Activated CD4-positive, CD25-positive, alpha-beta regulatory T cell treated with anti-CD3 and anti-CD28 coated beads, Interleukin-2, amount 50 U/mL, for 72 hours (primary cell): Measurements from ENCODE around the gene CPEB4.

Experiments used
- DNase-seq: peaks from one replicate; pipeline ENCODE4 v3.0.0; 2021

The CPEB4 gene

DNA sequence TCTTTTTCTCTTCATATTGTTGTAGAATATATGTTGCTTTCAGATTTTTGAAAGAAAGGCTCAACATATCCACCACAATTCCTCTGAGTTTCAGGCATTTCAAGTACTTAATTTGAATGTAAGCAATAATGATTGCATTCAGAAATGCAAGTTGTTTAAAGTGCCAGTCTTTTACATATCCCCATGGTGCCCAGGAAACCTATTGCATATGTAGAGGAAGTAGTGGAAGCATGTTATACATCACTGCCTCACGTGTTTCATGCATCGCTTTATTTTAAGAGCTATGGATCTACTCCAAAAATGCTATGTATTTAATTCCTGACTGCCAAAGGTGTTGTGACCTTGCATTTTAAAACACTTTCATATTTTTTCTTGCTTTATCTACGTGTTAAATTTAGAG is 28.1 kb downstream of the CPEB4 start:
- DNase-seq = no peak

- no peak for DNase-seq
These were observed 29.9 kb downstream of the CPEB4 start for GRCh38 chr5:173917788-173918786.

DNA sequence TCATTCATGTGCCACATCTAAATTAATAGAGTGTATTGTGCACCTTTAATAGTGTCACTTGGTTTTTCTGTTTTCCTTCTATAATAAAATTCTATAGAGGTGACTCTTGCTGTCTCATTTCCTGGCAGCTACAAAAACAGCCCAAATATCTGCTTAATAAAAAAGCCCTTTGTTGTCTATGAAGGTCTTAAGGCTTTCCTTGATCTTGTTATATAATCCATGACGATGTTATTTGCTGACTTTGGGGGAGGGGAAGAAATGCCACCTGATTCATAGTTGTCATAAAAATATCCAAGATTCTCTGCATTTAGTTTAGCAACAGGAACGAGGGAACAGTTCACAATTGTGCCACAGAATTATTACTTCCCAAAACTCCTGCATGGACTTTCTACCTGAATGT is 31.3 kb downstream of the CPEB4 start:
- no peak for DNase-seq

GRCh38 chr5:173920024-173920753 is 32.0 kb downstream of the CPEB4 start:
- DNase-seq = no peak

- no peak for DNase-seq
These were observed 32.9 kb downstream of the CPEB4 start for GRCh38 chr5:173920866-173921555.

DNA sequence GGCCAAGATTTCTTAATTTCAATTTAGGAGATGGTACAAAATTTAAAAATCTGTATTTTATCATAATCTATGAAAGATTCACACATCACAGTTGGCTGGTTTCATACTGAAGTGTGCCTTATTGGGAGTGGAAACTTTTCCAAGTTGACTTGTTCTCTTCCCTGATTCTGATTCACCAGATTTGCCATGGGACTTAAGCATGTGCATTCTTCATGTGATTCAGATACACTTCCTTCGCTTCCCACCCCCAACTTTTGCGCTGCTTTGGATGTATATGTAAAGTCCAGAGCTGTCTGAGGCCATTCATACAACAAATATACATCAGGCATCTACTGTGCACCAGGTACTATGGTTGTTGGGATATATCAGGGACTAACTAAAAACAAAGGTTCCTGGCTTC is 34.4 kb downstream of the CPEB4 start:
- no peak for DNase-seq

GRCh38 chr5:173923218-173924095 is 35.3 kb downstream of the CPEB4 start:
- no peak for DNase-seq

DNA sequence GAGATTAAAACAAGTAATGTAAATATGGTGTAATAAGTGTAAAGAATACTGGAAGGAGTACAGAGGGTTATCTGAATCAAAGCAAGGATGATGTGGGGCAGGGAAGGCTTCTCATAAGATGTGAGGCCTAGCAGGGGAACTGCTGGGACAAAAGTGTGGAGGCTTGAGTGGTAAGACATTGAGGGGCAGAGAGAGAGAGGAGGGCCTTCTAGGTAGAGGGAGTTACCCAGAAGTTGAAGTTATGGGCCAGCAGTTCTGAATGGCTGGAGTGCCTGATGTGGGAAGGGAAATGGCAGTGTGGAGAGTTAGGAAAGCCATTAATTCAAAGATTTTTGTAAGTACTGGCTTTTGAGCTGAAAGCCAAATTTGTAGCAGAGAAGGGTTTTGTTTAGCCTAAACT is 36.8 kb downstream of the CPEB4 start:
- DNase-seq = no peak

DNA sequence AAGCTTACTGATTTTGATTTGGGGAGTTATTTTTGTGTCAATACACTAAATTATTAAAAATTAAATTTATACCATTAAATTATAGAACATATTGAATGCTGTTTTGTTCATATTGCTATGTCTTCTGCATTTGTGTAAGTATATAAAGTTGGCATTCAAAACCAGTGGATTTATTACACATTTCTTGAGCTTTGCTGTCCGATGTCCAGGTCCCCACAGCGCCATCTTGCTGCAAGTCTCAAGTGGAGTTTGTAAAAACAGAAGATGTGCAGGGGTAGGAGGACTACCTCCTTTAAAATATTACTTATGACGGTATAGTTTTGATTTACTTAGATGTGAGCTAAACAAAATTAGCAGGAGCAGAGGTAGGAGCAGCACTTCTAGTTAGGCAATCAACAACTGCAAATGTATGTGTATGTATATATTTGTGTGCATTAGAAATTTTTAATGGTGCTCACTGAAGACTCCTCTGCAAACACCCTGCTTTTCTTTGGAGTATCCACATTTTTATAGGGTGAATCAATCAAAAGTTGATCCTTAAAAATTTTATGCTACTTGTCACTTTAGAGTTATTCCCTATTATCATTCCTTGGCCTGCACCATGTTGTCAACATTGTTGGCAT is 37.4 kb downstream of the CPEB4 start:
- DNase-seq = no peak

- no peak for DNase-seq
These were observed 38.2 kb downstream of the CPEB4 start for GRCh38 chr5:173926359-173926758.

DNA sequence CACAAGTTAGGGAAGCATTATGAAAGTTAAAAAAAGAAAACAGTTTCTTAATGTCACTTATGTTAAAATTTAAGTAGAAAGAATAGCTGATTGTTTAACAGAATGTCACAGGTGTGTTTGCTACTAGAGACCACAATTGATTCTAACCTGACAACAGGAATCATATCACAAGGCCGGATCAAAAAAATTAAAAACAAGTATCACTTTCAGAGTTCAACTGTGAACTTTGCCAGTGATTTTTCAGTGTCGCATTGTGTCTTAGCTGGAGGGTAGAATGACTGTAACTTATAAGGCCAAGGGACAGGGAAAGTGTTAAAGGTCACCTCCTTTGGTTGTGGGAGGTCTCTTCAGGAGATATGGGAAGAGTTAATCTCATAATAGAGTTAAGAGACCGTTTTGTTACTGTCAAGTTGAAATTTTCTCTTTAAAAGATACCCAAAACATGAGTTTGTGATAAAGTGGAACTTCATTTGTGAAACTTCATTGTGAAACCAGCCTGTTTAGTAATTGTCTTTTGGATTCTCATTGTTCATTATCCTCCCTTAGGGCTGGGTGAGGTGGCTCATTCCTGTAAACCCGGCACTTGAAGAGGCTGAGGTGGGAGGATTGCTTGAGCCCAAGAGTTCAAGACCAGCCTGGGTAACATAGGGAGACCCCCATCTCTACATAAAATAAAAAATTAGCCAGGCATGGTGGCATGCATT is 40.9 kb downstream of the CPEB4 start:
- DNase-seq = no peak

- no peak for DNase-seq
These were observed 44.6 kb downstream of the CPEB4 start for GRCh38 chr5:173932695-173933139.

GRCh38 chr5:173933901-173934300 is 45.8 kb downstream of the CPEB4 start:
- no peak for DNase-seq

DNA sequence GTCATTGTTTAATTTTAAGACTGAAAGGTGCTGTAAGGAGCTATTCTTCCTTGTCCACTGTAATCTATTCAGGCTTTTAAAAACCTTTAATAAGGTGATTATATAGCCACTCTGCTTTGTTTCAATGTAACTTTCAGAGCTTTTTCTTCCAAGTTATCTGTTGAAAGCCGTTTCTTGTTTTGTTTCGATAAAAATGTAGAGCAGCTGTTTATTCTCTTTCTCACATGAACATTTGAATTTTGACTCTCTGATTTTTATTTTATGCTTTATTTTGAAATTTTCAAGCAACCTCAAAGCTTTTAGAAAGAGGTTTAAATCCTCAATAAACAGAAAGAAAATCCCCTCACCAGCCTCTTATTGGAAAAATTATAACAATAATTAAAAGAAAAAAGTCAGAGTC is 47.2 kb downstream of the CPEB4 start:
- no peak for DNase-seq

DNA sequence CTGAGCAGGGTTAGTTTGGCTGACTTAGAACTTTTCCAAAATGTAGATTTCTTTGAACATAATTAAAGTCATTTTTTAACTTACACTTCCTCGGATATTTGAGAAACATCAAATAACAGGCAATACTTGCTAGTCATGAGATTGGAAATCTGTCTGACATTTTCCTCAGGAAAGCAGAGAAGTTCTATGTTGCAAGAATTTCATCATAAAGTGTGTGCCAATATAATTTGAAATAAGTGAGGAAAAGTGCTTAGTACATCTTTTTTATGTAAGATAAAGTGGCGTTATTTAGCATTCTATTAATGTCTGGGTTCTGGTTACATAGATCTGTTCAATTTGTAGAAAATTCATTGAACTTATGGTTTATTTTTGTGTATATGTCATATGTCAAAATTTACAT is 52.1 kb downstream of the CPEB4 start:
- DNase-seq = no peak

GRCh38 chr5:173941102-173941501 is 53.0 kb downstream of the CPEB4 start:
- no peak for DNase-seq

- DNase-seq = no peak
These were observed 53.7 kb downstream of the CPEB4 start for GRCh38 chr5:173941758-173942401.

GRCh38 chr5:173944511-173944910 is 56.4 kb downstream of the CPEB4 start:
- no peak for DNase-seq

DNA sequence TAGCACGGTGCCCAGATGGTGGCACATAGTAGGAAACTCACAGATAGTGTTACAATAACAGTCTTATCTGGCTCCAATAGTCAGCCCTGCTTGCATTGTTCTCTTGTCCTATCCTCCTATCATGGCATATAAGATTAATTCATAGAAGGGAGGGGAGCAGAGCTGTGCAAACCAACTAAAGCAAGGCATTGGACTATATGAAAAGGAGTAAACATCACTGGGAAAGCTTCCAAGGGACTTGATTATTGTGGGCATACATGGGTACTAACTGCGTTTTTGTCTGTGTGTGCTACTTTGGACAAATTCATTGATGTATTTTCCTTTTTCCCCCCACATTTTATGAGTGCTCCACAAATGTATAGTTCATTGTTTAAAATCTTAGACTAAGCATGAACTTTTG is 57.0 kb downstream of the CPEB4 start:
- DNase-seq = no peak

DNA sequence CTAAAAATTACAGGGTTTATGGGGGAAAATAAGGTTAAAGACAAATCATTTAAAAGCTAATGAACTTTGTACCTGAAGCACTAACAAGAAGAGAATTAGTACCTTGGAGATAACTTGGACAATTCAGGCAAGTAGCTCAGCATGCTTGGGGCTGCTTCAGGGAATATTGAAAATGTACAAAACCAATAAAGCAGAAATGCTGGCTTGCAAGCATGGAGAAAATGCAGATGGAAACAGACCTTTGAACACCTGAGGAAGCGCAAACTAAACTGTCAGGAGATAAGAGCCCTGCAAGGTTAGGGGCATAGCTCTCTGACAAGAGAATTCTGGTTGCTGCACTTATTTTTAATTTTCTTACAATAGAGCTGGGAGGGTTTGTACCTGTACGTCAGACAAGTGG is 58.2 kb downstream of the CPEB4 start:
- no peak for DNase-seq

DNA sequence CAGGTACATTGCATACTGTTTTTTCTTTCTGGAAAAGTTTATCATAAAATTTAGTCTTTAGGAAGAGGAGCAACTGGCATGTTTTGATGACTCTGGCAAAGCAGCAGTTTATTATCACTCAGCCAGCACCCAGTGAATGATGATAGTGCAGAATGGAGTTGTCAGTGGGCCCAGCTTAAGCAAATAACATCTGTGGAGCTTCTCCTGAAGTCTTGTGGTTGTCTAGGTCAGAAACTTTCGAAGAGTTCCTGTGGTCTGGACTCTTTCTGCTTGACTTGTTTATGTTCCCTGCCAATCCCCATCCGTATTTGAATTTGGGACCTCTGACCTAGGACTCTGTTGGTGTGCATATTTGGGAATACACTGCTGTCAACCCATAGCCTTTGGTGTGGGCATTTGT is 62.7 kb downstream of the CPEB4 start:
- DNase-seq = no peak
